ENCODE results near the gene GABBR2.

Gene GABBR2

DNA sequence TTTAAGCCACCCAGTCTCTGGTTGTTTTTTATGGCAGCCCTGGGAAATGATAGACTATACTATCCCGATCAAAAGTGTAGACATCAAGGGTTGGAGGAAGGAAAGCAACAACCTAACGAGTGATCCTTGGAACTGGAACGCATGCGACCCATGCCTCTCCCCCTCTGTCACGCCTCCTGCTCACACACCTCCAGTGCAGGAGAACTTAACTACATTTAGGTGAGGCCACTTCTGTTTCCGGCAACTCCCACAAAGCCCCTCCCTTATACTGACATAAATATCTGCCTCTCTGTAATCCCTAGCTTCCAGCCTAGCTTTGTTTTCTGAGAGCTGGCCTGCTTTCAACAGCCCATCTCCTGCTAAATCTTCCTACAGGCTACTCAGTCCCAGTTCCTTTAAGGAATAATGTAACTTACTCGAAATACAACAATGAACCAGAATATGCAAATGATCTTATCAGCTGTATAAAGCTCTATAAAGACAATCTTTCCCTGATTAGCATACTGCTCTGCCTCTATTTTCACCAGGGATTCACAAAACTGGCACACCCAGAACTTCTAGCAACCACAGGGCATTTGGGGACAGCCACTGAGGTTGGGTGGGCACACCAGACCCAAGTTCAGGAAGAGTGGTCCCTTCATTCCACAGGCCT lies 73.9 kb downstream of the GABBR2 start:
- no peak for DNase-seq (ENCODE audit: low read depth in 2 of 2)

DNA sequence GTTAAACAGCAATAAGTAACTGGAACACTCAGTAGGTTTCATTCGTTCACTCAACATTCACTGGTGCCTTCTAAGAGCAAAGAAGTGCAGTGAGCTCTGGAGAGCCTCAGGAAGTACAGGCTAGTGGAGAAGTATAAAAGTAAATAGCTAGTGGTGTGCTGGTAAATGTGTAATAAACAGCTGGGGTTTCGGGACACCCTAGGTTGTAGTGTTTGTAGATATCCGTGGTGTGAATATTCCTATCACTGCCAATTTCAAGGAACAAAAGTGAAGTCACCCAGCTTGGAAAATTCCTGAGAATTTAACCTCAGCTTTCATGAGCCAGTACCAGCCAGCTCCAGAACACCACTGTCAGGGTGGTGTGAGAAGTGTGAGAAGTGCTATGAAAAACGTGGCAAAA lies 75.9 kb downstream of the GABBR2 start:
- DNase-seq (ENCODE audit: low read depth in 2 of 2): no peak

DNA sequence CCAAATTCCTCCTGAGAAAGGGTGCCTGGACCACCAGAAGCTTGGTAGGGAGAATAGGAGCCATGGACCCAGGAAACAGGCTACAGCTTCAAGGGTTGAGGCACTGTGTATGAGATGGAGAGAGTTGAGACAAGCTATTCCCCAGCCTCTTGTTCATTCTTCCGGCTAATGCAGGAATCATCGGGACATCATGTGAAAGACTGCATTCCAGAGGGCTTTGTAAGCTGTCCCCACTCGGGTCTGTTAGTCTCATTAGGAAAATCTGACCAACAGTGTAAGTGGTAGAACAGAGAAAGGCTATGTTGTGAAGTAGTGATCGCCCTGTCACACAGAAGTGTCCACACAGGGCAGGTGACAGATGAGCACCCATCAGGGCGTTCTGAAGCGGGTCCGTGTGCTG lies 81.4 kb downstream of the GABBR2 start:
- no peak for DNase-seq (ENCODE audit: low read depth in 2 of 2)

GRCh38 chr9:98625728-98626127 lies 83.0 kb downstream of the GABBR2 start:
- no peak for DNase-seq (ENCODE audit: low read depth in 2 of 2)

DNA sequence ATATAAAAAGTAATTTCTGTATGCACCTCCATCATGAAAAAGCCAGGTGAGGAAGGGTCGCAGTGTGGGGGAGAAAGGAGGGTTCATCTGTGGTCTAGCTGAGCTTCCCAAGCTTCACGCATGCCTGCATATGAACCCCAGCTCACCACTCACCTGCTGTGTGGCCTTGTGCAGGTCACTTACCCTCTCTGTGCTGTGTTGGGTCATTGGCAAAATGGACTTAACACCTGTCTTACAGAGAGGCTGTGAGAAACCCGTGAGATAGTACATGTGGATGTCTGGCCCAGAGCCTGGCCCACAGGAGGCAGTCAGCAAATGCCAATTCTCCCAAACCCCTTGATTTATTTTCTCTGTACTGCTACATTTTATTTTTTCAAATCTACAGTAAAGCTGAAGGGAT lies 88.9 kb downstream of the GABBR2 start:
- no peak for DNase-seq (ENCODE audit: low read depth in 2 of 2)

DNA sequence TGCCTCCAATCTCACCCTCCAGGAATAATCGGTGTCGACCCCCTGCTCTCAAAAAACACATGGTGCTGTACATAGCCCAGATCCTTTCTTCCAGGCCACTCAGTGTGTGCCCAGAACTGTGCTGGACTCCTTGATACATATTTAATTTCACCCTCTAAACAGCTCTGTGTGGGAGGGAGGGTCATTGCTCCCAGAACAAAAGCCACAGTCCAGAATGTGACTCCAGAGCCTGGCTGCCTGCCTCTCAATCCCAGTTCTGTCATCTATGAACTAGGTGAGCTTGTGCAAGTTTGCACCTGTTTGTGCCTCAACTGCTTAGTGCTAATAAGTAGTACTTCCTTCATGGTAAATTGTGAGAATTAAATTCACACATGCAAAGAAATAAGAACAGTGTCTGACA lies 93.1 kb downstream of the GABBR2 start:
- DNase-seq (ENCODE audit: low read depth in 2 of 2): no peak

- DNase-seq (ENCODE audit: low read depth in 2 of 2): no peak
Measured at GRCh38 chr9:98614941-98615340, 93.8 kb downstream of the GABBR2 start.

DNA sequence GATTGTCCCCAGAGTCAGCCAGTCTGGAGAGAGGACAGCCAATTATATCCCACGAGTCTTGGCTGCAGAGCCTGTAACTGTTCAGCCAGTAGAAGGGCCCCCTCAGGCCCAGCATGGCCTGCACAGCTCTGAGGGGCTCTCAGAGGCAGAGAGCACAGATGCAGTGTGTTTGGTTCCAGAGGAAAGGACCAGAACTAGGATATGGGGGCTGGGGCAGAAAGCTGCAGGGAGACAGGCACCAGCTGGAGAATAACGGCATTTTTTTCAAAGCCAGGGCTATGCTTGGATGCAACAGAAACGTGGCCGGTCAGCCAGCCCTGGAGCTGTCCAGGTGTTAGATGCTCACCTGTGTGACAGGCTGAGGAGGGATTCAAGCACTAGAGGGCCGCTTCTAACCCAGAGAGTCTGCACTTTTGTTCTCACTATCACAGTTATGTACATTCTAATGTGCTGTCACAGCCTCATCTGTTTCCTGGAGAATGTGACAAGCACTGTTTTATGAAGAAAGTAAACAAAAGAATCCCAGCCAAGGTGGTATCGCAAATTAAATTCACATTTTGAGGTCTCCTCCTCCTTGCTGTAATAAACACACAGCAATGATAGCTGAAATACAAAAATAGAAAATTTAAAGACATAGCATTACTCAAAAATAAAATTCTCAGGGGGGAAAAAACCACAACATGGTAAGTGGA lies 96.5 kb downstream of the GABBR2 start:
- no peak for DNase-seq (ENCODE audit: low read depth in 2 of 2)

- DNase-seq (ENCODE audit: low read depth in 2 of 2): no peak
Measured at GRCh38 chr9:98611319-98611718, 97.4 kb downstream of the GABBR2 start.

- no peak for DNase-seq (ENCODE audit: low read depth in 2 of 2)
Measured at GRCh38 chr9:98610711-98611110, 98.0 kb downstream of the GABBR2 start.

- DNase-seq (ENCODE audit: low read depth in 2 of 2): no peak
Measured at GRCh38 chr9:98610211-98610610, 98.5 kb downstream of the GABBR2 start.

DNA sequence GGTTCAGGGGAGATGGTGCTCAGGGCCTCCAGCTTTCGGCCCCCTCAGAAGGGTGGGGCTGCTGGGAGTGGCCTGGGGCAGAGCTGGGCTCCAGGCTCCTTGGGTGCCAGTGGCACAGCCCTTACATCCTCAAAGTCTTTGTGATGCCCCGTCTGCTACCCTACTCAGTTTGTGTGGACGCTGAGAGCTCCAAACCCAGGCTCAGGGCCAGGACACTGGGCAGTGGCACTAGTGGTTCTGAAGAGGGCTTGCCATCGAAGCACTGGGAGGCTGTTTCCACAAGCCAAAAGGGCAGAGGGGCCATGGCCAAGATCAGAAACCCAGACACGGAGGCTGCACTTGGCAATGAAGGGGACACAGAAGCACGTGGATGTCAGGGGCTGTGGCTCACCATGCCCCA lies 99.1 kb downstream of the GABBR2 start:
- DNase-seq (ENCODE audit: low read depth in 2 of 2): no peak

DNA sequence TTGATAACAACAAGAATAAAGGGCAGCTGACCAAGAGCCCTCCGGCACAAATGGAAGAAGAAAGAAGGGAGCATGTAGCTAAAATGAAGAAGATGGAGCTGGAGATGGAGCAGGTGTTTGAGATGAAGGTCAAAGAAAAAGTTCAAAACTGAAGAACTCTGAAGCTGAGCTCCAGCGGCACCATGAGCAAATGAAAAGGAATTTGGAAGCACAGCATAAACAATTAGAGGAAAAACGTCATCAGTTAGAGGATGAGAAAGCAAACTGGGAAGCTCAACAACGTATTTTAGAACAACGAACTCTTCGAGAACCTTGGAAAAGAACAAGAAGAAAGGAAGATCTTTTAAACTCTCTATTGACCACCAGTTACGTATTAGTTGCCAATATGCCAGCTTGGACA lies 100.9 kb downstream of the GABBR2 start:
- DNase-seq (ENCODE audit: low read depth in 2 of 2): no peak

GRCh38 chr9:98607152-98607551 lies 101.6 kb downstream of the GABBR2 start:
- no peak for DNase-seq (ENCODE audit: low read depth in 2 of 2)

- no peak for DNase-seq (ENCODE audit: low read depth in 2 of 2)
Measured at GRCh38 chr9:98606730-98607129, 102.0 kb downstream of the GABBR2 start.

GRCh38 chr9:98605116-98605515 lies 103.6 kb downstream of the GABBR2 start:
- DNase-seq (ENCODE audit: low read depth in 2 of 2): no peak

GRCh38 chr9:98603821-98604383 lies 104.8 kb downstream of the GABBR2 start:
- no peak for DNase-seq (ENCODE audit: low read depth in 2 of 2)

DNA sequence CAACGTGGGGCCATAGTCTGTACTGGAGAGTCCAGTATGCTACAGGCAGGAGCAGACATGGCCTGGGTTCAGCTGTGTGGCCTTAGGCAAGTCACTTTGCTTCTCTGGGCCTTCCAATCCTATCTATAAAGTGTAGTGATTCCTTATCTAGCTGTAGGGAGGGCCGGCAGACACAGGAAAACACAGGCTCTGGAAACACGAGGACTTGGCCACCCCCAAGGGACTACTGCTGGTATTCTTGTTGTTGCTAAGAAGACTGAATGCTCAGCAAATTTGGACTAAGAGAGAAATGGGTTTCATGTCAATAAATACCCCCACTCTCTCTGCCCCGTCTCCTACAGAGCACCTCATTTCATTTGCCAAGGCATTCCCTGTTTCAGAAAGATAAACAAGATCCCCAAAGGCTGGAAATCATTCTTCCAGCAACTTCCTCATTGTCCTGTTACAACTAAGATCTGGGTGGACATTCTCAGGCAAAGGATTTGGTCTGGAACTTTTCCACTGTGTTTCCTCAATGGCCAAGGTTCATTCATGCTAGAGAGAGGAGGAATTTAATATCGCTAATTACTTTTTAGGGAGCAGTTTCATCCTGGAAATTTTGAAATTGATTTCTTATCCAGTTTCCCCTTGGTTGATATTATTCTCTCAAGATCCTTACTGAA lies 105.8 kb downstream of the GABBR2 start:
- DNase-seq (ENCODE audit: low read depth in 2 of 2): no peak

DNA sequence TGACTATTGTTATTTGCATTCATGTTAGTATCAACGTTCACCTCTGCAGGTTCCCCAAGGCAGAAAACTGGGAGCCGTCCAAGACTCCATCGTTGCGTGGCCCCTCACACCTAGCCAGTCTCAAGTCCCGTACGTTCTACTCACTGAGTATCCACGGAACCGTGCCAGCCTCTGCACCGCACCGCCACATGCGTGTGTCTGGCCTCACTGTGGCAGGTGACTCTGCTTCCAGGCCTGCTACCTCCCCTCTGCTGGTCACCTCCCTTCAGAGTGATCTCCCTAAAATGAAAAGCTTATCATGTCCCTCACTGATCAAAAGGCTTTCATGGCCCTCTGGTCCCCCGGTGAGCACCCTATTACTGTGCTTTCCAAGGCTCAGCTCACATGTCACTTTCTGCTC lies 108.1 kb downstream of the GABBR2 start:
- no peak for DNase-seq (ENCODE audit: low read depth in 2 of 2)

GRCh38 chr9:98599566-98600216 lies 109.0 kb downstream of the GABBR2 start:
- DNase-seq (ENCODE audit: low read depth in 2 of 2): no peak

GRCh38 chr9:98598861-98599260 lies 109.9 kb downstream of the GABBR2 start:
- DNase-seq (ENCODE audit: low read depth in 2 of 2): no peak

GRCh38 chr9:98597236-98597771 lies 111.4 kb downstream of the GABBR2 start:
- no peak for DNase-seq (ENCODE audit: low read depth in 2 of 2)
